H1 (cell line): ENCODE data around the gene PRRX2. TPM values are rescaled to one million over a fixed set of nuclear protein-coding genes. Genes with fewer than 3 reads are reported as not detected.

Source experiments
- KDM4A ChIP-seq: IDR thresholded peaks from one replicate; pipeline ENCODE4 v1.7.1; 2012; ENCODE audit warnings: low read depth, mild to moderate bottlenecking, moderate library complexity, low read length, inconsistent platforms; ENCODE audit not compliant: severe bottlenecking
- POLR2A ChIP-seq, 2 experiments: IDR thresholded peaks; 1 replicate in 1 of 2; 2 replicates in 1 of 2; pipeline ENCODE4 v1.6.1; 2011; ENCODE audit warnings: low read depth in 2 of 2, low read length in 2 of 2, mild to moderate bottlenecking in 2 of 2; ENCODE audit errors: control extremely low read depth in 1 of 2
- RAD21 ChIP-seq, 2 experiments: IDR thresholded peaks in 1 of 2; conservative IDR thresholded peaks in 1 of 2; 2 replicates each; pipeline ENCODE4 v1.6.1; 2011; ENCODE audit warnings: low read depth in 2 of 2, low read length in 2 of 2, improper control_type of control experiment in 1 of 2, inconsistent platforms in 1 of 2, mild to moderate bottlenecking in 1 of 2, moderate library complexity in 1 of 2
- TAF1 ChIP-seq: IDR thresholded peaks from 2 replicates; pipeline ENCODE4 v1.6.1; 2011; ENCODE audit warnings: mild to moderate bottlenecking, low read depth, low read length
- polyA plus RNA-seq, 7 experiments: library from polyadenylated mRNA; depleted of rRNA in 3 of 7; stranded (reverse) in 5 of 7; unstranded in 2 of 7; fragments of >200 nt in 5 of 7; fragments of 200-250 nt in 2 of 7; gene quantifications; 1 replicate in 5 of 7; 2 replicates in 1 of 7; 4 replicates in 1 of 7; pipeline versions ENCODE4 v1.2.1 to v1.2.3, GENCODE V29; 2011 to 2013; ENCODE audit warnings: missing spikeins in 2 of 7, mixed read lengths in 2 of 7
- total RNA-seq: library from RNA; stranded (reverse); fragmentation: NEBNext Ultra II Directional; extraction: Animal tissue kit (Norgen Biotek cat#: 25700); gene quantifications from 2 replicates; pipeline ENCODE4 v1.2.1, GENCODE V29; 2021
- TF ChIP-seq, protein P1 (sequence below): fragments of 300-600 bp; sonication (generic); IDR thresholded peaks from 2 replicates; pipeline ENCODE4 v1.7.1; 2012; ENCODE audit warnings: low read length, moderate library complexity, mild to moderate bottlenecking, inconsistent platforms; ENCODE audit not compliant: insufficient replicate concordance

The PRRX2 gene
- total and polyA plus RNA-seq, 2 of the 8 experiments (the other 6 are each of a cell fraction or from before 2014, with no cell fraction given): 5.8 to 9.2 TPM

DNA sequence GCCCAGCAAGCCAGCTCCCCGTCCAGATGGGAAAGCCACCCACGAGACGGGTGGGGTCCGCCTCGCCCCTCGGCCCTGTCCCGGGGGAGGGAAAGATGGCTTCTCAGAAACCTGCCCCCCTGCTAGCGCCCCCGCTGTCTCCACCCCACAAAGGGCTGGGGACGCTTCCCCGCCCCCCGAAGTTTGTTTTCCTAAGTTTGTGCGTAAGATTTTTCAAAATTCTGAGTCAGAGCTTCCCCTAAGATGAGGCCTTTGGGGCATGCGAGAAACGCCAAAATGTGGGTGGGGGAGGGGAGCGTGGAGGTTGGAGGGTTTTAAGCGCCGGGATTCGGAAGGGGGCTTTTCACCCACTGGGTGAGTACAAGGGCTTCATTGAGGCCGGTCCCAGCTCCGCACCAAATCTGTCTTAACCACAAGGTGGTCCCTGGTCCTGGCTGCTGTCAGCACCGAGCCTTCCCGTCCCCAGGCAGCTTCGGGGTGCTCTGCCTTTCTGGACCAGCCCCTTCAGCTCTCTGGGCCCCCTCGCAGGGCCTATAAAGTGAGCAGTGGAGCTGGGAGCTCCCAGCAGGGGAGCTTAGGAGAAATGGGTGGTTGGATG lies 32.3 kb downstream of the PRRX2 start (continued):
- TF ChIP-seq, protein P1, sequence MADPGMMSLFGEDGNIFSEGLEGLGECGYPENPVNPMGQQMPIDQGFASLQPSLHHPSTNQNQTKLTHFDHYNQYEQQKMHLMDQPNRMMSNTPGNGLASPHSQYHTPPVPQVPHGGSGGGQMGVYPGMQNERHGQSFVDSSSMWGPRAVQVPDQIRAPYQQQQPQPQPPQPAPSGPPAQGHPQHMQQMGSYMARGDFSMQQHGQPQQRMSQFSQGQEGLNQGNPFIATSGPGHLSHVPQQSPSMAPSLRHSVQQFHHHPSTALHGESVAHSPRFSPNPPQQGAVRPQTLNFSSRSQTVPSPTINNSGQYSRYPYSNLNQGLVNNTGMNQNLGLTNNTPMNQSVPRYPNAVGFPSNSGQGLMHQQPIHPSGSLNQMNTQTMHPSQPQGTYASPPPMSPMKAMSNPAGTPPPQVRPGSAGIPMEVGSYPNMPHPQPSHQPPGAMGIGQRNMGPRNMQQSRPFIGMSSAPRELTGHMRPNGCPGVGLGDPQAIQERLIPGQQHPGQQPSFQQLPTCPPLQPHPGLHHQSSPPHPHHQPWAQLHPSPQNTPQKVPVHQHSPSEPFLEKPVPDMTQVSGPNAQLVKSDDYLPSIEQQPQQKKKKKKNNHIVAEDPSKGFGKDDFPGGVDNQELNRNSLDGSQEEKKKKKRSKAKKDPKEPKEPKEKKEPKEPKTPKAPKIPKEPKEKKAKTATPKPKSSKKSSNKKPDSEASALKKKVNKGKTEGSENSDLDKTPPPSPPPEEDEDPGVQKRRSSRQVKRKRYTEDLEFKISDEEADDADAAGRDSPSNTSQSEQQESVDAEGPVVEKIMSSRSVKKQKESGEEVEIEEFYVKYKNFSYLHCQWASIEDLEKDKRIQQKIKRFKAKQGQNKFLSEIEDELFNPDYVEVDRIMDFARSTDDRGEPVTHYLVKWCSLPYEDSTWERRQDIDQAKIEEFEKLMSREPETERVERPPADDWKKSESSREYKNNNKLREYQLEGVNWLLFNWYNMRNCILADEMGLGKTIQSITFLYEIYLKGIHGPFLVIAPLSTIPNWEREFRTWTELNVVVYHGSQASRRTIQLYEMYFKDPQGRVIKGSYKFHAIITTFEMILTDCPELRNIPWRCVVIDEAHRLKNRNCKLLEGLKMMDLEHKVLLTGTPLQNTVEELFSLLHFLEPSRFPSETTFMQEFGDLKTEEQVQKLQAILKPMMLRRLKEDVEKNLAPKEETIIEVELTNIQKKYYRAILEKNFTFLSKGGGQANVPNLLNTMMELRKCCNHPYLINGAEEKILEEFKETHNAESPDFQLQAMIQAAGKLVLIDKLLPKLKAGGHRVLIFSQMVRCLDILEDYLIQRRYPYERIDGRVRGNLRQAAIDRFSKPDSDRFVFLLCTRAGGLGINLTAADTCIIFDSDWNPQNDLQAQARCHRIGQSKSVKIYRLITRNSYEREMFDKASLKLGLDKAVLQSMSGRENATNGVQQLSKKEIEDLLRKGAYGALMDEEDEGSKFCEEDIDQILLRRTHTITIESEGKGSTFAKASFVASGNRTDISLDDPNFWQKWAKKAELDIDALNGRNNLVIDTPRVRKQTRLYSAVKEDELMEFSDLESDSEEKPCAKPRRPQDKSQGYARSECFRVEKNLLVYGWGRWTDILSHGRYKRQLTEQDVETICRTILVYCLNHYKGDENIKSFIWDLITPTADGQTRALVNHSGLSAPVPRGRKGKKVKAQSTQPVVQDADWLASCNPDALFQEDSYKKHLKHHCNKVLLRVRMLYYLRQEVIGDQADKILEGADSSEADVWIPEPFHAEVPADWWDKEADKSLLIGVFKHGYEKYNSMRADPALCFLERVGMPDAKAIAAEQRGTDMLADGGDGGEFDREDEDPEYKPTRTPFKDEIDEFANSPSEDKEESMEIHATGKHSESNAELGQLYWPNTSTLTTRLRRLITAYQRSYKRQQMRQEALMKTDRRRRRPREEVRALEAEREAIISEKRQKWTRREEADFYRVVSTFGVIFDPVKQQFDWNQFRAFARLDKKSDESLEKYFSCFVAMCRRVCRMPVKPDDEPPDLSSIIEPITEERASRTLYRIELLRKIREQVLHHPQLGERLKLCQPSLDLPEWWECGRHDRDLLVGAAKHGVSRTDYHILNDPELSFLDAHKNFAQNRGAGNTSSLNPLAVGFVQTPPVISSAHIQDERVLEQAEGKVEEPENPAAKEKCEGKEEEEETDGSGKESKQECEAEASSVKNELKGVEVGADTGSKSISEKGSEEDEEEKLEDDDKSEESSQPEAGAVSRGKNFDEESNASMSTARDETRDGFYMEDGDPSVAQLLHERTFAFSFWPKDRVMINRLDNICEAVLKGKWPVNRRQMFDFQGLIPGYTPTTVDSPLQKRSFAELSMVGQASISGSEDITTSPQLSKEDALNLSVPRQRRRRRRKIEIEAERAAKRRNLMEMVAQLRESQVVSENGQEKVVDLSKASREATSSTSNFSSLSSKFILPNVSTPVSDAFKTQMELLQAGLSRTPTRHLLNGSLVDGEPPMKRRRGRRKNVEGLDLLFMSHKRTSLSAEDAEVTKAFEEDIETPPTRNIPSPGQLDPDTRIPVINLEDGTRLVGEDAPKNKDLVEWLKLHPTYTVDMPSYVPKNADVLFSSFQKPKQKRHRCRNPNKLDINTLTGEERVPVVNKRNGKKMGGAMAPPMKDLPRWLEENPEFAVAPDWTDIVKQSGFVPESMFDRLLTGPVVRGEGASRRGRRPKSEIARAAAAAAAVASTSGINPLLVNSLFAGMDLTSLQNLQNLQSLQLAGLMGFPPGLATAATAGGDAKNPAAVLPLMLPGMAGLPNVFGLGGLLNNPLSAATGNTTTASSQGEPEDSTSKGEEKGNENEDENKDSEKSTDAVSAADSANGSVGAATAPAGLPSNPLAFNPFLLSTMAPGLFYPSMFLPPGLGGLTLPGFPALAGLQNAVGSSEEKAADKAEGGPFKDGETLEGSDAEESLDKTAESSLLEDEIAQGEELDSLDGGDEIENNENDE: no peak
- peak in 1 of 2 experiments; percentile 9; a peak in 1 of 3 replicates for TF ChIP-seq POLR2A (IDR thresholded peaks at IDR 0.05; ENCODE audit: control extremely low read depth in 1 of 2, low read depth in 2 of 2, low read length in 2 of 2)
- TF ChIP-seq RAD21 (IDR thresholded peaks at IDR 0.05 in 1 of 2, conservative IDR thresholded peaks at IDR 0.05 in 1 of 2; ENCODE audit: low read depth in 2 of 2, low read length in 2 of 2): no peak
- no peak for TF ChIP-seq TAF1
- peak; percentile 5 for TF ChIP-seq KDM4A
